GM18505 (cell line): Measurements from ENCODE around the gene TBC1D5.
"Not testable (repeated sequence)": the region's sequence is repeated elsewhere in the genome, so short reads cannot be mapped to it uniquely, and the experiment has no call there.

Experiments
- ATAC-seq: cut with Tn5 transposase; IDR thresholded peaks from one replicate; pipeline ENCODE4 v1.9.1; 2021; ENCODE audit not compliant: unreplicated experiment
- POLR2A ChIP-seq: IDR thresholded peaks from 4 replicates; pipeline ENCODE4 v1.6.1; 2011; ENCODE audit warnings: borderline replicate concordance; ENCODE audit not compliant: insufficient read depth, insufficient read length; ENCODE audit errors: extremely low read depth

TBC1D5 gene

DNA sequence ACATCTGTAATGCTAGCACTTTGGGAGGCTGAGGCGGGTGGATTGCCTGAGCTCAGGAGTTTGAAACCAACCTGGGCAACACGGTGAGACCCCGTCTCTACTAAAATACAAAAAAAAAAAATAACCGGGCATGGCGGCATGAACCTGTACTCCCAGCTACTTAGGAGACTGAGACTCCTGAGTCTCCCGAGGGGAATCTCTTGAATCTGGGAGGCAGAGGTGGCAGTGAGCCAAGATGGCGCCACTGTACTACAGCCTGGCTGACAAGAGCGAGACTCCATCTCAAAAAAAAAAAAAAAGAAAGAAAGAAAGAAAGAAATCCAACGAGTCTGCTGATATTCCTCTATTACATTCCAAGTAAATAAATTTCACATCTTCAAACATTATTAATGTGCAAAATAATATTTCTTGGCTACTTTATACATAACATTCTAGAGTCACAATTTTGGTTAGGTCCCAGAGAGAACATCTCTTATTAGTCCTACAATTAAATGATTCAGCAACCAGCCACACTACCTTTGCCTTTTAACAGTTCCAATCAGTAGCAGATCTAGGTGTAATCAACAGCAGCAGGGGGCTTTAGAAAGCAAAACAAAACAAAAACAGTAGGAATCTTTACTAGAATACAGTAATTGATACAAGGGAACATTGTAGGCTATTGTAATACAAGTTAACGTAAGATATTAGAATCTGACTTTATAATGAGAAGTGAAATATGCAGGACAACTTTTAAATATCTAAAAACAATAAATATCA is 195.8 kb downstream of the TBC1D5 start:
- ATAC-seq: no peak
- TF ChIP-seq POLR2A: no peak

DNA sequence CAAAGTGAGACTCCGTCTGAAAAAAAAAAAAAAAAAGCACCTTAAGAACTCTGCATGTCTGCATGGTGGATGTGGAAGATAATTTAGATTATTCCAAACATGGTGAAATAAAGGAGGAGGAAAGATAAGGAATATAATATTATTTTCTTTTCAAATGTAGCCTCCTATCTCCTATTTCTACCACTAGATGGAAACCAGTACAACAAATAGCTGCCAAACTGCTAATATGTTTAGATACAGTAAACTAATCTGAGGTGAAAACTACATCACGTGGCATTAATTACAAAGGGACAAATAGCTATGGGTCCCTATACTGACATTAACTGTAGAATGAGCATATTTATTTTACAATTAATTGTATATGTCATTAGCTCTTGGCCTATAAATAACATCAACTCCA is 197.8 kb downstream of the TBC1D5 start:
- TF ChIP-seq POLR2A: no peak

DNA sequence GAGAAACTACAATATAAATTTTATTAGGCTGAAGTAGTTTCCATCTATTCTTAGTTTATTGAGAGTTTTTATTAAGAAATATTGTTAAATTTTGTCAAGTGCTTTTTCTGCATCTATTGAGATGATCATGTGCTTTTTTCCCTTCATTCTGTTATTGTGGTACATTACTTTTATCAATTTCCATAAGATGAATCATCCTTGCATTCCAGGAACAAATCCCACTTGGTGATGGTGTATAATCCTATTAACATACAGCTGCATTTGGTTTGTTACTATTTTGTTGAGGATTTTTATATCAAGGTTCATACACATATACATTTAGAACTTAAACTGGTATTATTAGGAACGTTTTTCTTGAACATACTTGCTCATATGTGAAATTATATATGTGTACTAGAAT is 199.8 kb downstream of the TBC1D5 start:
- ATAC-seq: no peak
- no peak for TF ChIP-seq POLR2A

More for the DNA sequence above, 197.8 kb downstream of the TBC1D5 start:
- ATAC-seq: no peak

DNA sequence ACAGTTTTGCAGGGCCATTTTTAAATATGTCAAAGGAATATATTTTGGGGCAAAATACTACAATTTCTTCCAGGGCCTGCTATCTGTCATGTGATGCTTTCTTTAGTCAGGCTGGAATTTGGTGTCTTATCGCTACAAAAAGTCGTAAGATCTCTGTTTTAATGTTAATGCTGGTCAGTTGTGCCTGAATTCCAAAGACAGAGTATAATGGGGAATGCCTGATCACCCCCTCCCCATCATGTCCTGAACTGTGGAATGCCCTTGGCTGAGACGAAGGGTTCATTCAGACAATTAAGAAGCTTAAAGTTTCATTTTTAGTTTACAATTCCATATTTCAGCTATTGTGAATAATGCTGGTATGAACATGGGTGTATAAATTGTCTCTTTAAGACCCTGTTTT is 203.0 kb downstream of the TBC1D5 start:
- no peak for ATAC-seq
- TF ChIP-seq POLR2A: no peak

DNA sequence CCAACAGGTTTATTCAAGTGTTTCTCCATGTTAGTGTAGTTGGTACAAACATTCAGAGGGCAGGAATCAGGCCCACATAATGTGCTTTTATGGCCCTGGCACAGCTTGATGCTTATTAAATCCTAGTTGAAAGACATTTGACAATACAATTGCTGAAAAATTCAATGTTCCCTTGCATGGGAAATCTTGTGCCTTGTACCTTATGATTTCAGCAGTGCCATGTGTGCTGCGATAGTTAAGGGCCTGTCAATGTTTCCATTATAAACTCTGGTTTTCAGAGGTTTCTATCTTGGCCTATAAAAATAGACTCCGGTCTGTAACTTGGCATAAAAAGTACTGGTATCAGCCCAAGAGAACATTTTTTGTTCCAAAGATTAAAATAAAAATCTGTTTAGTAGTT is 207.2 kb downstream of the TBC1D5 start:
- no peak for TF ChIP-seq POLR2A
- no peak for ATAC-seq

DNA sequence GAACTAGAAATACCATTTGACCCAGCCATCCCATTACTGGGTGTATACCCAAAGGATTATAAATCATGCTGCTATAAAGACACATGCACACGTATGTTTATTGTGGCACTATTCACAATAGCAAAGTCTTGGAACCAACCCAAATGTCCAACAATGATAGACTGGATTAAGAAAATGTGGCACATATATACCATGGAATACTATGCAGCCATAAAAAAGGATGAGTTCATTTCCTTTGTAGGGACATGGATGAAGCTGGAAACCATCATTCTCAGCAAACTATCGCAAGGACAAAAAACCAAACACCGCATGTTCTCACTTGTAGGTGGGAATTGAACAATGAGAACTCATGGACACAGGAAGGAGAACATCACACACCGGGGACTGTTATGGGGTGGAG is 210.0 kb downstream of the TBC1D5 start:
- ATAC-seq: not testable (repeated sequence)

DNA sequence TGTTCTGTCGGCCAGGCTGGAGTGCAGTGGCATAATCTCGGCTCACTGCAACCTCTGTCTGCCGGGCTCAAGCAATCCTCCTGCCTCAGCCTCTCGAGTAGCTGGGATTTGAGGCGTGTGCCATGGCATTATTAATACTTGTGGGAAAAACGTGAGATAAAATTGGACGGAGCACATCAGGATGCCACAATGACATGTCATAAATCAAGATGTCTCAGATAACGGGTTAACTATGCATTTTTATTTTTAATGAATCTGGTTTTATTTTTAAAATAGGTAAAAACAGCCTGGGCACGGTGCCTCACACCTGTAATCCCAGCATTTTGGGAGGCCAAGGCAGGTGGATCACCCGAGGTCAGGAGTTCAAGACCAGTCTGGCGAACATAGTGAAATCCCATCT is 212.8 kb downstream of the TBC1D5 start:
- no peak for ATAC-seq
- TF ChIP-seq POLR2A: no peak

DNA sequence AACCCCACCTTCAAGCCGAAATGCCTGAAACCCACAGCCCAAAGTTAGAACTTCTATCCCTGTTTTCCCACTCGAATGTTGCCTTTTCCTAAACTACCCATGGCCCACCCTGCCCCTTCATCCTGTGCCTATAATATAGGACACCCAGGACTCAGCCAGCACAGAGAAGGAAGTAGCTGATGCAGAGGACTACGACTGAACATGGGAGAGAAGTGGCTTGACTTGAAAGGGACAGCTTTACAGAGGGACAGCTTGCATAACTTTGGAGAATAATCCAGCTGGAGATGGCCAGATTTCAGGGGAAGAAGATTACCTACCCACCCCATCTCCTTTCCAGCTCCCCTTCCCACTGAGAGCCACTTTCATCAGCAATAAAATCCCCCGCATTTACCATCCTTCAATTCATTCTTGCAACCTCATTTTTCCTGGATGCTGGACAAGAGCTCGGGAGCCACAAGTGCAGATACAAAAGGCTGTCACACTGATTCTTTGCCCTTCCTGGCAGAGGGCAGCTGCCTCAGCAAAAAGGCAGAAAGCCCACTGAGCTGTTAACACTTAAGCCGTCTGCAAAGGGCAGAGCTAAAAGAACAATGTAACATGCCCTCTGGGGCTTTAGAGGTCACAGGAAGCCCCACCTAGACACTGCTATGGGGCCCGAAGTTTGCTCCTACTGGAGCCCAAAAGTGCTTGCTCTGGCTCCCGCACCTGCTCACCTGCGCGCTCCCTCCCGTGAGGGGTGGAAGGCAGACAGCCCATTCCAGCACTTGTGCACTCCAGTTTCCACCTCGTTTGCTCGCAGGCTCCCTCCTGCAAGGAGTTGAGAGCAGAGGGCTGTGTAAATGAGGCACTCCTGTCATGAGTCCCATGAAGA is 224.0 kb downstream of the TBC1D5 start:
- no peak for TF ChIP-seq POLR2A

DNA sequence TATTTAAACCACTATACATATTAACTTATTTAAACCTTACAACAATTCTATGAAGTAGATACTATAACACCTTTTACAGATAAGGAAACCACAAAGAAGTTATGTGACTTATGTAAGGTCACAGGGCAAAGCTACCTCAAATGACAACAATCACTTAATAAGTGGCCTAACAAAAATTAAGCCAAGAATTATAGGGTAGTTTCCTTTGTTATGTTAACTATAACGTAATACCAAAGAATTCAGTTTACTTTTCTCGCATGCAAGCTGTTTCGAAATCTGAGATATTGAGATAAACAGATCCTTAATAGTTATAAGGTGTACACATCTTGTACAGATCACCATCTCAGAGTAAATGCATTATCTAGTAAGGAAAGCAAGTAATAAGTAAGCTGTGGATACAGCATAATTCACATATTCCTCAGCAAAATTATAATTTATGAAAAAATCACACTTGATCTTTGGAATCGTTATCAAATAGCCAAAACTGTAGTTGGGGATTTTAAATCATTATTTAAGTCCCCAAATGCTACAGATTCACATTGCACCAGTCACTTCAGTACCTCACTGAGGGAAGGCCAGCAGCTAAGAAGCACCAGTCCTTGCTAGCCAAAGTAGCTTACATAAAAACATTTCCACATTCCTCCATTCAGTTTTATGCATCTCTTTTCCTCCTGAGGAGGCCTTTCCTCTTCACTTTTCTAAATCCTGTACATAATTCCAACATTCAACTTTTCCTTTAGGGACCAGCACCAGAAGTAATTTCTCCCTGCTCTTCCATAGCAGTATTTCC is 226.8 kb downstream of the TBC1D5 start:
- no peak for TF ChIP-seq POLR2A

More for the DNA sequence above, 224.0 kb downstream of the TBC1D5 start:
- ATAC-seq: no peak

DNA sequence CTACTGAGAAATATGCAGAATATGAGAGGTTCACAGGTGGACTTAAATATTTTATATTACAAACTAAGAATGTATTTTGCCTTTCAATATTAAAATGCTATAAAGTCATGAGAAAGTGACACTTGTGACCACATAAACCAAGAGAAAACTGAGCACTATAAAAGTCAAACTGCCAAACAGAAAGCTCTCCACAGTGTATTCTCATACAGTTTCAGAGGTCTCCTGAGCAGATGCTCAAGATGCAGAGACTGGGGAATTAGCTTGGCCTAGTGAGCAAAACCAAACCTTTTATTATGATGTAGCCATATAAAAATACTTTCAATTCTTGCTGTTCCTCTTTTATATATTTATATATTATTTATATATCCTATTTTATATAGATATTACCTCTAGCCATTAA is 227.8 kb downstream of the TBC1D5 start:
- TF ChIP-seq POLR2A: no peak
- ATAC-seq: no peak

More for the DNA sequence above, 226.8 kb downstream of the TBC1D5 start:
- ATAC-seq: no peak

DNA sequence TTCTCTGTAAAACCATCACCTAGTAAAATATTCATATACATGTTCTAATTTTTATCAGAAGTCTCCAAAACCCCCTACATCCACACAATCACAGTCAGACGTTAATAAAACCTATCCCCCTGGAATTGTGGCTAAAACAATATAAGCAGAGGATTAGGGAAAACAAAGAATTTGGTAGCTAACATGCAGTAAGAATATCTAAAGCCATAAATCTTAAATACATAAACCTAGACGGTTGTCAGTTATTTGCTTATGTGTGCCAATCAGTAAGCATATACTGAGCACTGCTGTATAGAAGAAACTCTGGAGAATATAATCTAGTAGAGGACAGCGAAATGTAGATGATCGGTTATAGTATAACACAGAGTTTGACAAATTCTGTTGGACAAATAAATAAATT is 232.2 kb downstream of the TBC1D5 start:
- ATAC-seq: no peak
- TF ChIP-seq POLR2A: no peak

DNA sequence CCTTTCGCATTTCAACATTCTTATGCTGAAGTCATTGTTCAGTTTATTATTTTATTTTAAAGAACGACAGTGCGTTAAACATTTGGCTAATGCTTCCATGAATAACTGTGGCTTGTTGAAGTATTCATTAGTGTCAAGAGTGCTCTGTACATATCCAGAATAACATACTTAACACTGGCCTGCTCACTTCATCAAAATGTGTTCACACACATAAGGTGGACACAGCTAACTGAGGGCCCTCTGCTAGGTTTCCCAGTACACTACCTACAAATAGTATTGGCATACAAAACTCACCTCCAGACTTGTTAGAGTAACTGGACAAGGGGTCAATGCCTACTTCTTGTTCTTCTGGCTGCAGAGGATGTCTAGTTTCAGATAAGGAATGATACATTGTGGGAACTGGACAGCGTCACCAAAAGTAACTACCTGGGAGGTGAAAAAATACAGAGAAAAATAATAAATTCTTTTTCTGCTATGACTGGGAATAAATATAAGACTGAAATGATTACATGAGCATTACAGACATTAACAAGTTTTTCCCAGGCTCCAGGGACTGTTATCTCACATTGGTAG is 234.2 kb downstream of the TBC1D5 start:
- no peak for ATAC-seq

DNA sequence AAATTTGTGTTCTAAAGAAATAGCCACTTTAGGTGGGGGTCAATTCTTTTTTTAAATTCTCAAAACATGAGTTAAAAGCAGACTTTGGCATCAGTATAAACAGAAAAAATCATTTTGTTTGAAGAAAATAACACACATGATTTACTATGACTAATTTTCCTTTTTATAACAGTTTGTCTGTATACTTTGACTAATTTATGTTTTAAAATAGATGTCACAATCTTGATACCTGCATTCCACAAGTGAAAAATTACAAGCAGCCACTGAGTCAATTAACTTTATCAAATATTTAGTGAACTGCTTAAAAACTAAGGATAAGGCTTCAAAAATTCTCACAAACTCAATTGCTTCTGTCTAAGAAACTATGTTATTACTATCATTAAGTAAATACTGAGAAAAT is 235.0 kb downstream of the TBC1D5 start:
- no peak for TF ChIP-seq POLR2A
- no peak for ATAC-seq

More for the DNA sequence above, 234.2 kb downstream of the TBC1D5 start:
- TF ChIP-seq POLR2A: no peak

DNA sequence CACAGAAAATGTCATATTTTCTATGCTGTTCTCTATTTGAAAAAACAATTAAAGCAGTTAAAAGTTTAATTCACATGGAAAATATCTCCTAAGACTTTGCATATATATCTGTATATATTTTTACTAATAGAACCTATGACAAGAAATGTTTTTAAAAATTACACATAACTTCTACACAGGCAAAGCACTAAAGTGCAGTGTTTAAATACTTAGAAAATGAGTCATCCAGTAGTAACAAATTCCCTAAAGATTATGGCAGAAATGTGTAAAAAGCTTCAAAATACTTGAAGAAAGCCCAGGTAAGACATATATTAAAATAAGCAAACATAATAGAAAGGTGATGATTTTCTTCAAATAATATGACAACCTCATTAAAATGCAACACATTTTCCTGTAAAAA is 236.6 kb downstream of the TBC1D5 start:
- no peak for ATAC-seq
- TF ChIP-seq POLR2A: no peak

DNA sequence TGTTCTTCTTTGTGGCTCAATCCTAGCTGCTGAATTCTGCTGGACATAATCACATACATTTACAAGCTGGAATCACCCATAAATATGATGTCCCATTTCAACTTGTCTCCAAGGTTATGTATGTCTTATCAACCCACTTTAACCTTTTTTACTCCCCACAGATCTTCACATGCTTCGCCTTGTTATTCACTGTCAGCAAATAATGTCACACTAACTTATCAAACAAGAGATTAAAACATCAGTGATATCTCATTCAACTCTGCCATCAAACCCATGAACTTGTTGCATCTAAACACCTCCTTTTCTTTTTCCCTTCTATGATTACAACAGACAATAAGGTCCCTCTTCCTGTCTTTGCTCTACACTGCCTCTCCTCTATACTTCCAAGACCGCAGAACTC is 240.7 kb downstream of the TBC1D5 start:
- no peak for ATAC-seq

More for the DNA sequence above, 240.7 kb downstream of the TBC1D5 start:
- TF ChIP-seq POLR2A: no peak
